Lower leg skin (tissue), 4 donors: ENCODE data around the gene XRCC6. TPM values are rescaled to one million over a fixed set of nuclear protein-coding genes. Genes with fewer than 3 reads are reported as not detected.

Experiments
- DNase-seq, 2 donors: peaks; one replicate each; pipeline ENCODE4 v3.0.0-alpha.2; 2019; ENCODE audit warnings: low spot score in 2 of 2
- H3K4me3 ChIP-seq: fragments of 200-600 bp; sonication (generic); 2 replicates; pipeline ENCODE4 v1.5.1; 2017; ENCODE audit warnings: mild to moderate bottlenecking, low read depth; ENCODE audit not compliant: poor library complexity, severe bottlenecking
- CTCF ChIP-seq, 3 donors: fragments of 450-650 bp; IDR thresholded peaks; one replicate each; pipeline ENCODE4 v1.5.1; 2016; ENCODE audit warnings: antibody characterized with exemption in 3 of 3, mild to moderate bottlenecking in 3 of 3, moderate library complexity in 2 of 3
- POLR2A ChIP-seq, 2 donors: fragments of 450-650 bp; IDR thresholded peaks; one replicate each; pipeline ENCODE4 v1.6.1; 2016 to 2017; ENCODE audit warnings: antibody characterized with exemption in 2 of 2, mild to moderate bottlenecking in 1 of 2, moderate library complexity in 1 of 2
- WGBS, 2 donors: methylation state at CpG; one replicate each; pipeline ENCODE4 v1.1.5; 2018; 5-methylcytosine and 5-hydroxymethylcytosine counted together
- intact Hi-C: fragments of 100-400 bp; cut with DNase I; formaldehyde crosslinking; loops from one replicate; pipeline ENCODE4 v1.15.0; 2023; ENCODE audit warnings: low total_unique reads
- total RNA-seq, 4 donors: library from RNA; depleted of rRNA; stranded (reverse); fragments of >200 nt; gene quantifications; one replicate each; pipeline ENCODE4 v1.1.0, GENCODE V29; 2016

Gene XRCC6
- total RNA-seq, 4 donors from 2014 or later: 150 to 204 (median 161) TPM

- WGBS, 2 donors: 1% methylated on average over 20 of the region's 20 CpGs
- DNase-seq: no peak
- TF ChIP-seq CTCF (IDR thresholded peaks at IDR 0.05) (no peak), POLR2A (IDR thresholded peaks at IDR 0.05) (no peak)
- intact Hi-C loops: no loop called here
- peak overlapping the region; percentile 85 for H3K4me3 ChIP-seq
Observed at GRCh38 chr22:41687901-41688364, 66.8 kb downstream of the XRCC6 start.

GRCh38 chr22:41688365-41689211 is 67.5 kb downstream of the XRCC6 start, which contains the start of gene SNU13:
SNU13 (minus strand) TSS chr22:41688867; CDS start chr22:41688796, 71 bp downstream.
- 0 to 1% methylated on average over 51 to 62 of the region's 62 CpGs for WGBS, 2 donors
- DNase-seq: peak; percentile 90 to 98

GRCh38 chr22:41690476-41690875 is 69.4 kb downstream of the XRCC6 start:
- whole genome bisulfite sequencing, 2 donors: 95 to 100% methylated on average over 2 to 3 of the region's 3 CpGs
- intact Hi-C loops: loop anchor here (10.0 kb wide), 1 partner anchor 254 kb away; the partner anchor contains the start of gene CENPM
- no peak for TF ChIP-seq CTCF (IDR thresholded peaks at IDR 0.05)
- TF ChIP-seq POLR2A (IDR thresholded peaks at IDR 0.05): no peak
- no peak overlapping the region for H3K4me3 ChIP-seq
- DNase-seq: no peak

More at GRCh38 chr22:41688365-41689211, 67.5 kb downstream of the XRCC6 start, which contains the start of gene SNU13:
- intact Hi-C loops: no loop called here
- TF ChIP-seq CTCF (IDR thresholded peaks at IDR 0.05) (no peak), POLR2A (IDR thresholded peaks at IDR 0.05) (peak in 1 of 2 donors; percentile 5)
- peak within 1 kb of the TSS; percentile 85 for H3K4me3 ChIP-seq

GRCh38 chr22:41695211-41695610 is 74.1 kb downstream of the XRCC6 start:
- intact Hi-C loops: loop anchor here (10.0 kb wide), 1 partner anchor 250 kb away; the partner anchor contains the start of gene CENPM
- no peak for DNase-seq
- no peak for TF ChIP-seq CTCF (IDR thresholded peaks at IDR 0.05)
- no peak for TF ChIP-seq POLR2A (IDR thresholded peaks at IDR 0.05)
- no peak overlapping the region for H3K4me3 ChIP-seq
- WGBS, 2 donors: 82 to 85% methylated on average over 2 of the region's 2 CpGs

- WGBS, 2 donors: 52 to 53% methylated on average over 11 of the region's 11 CpGs
- intact Hi-C loops: loop anchor here (10.0 kb wide), 1 partner anchor 248 kb away; the partner anchor contains the start of gene CENPM
- DNase-seq: no peak
- H3K4me3 ChIP-seq: no peak overlapping the region
- TF ChIP-seq CTCF (IDR thresholded peaks at IDR 0.05) (no peak), POLR2A (IDR thresholded peaks at IDR 0.05) (no peak)
Observed at GRCh38 chr22:41696703-41697102, 75.6 kb downstream of the XRCC6 start.
